DOHH2 (cell line): ENCODE results near the gene TRIM28.

ENCODE experiments used
- H3F3A ChIP-seq: fragments of 200-600 bp; sonication (generic), shearing (Covaris generic); 2 replicates; pipeline ENCODE4 v1.6.0; 2016; ENCODE audit warnings: antibody characterized with exemption, mild to moderate bottlenecking; ENCODE audit not compliant: control insufficient read depth, insufficient read depth
- H3K27ac ChIP-seq: fragments of 200-600 bp; sonication (generic); 2 replicates; pipeline ENCODE4 v1.5.1; 2014; ENCODE audit warnings: low read depth, mild to moderate bottlenecking, low read length, moderate library complexity
- H3K27me3 ChIP-seq: fragments of 200-600 bp; sonication (generic); 2 replicates; pipeline ENCODE4 v1.6.1; 2014; ENCODE audit warnings: mild to moderate bottlenecking, low read length, mixed read lengths; ENCODE audit not compliant: control insufficient read depth
- H3K36me3 ChIP-seq: fragments of 200-600 bp; sonication (generic); 2 replicates; pipeline ENCODE4 v1.6.1; 2014; ENCODE audit warnings: mild to moderate bottlenecking, low read length, moderate library complexity, mixed read lengths; ENCODE audit not compliant: control insufficient read depth
- H3K4me1 ChIP-seq: fragments of 200-600 bp; sonication (generic); 2 replicates; pipeline ENCODE4 v1.6.1; 2014; ENCODE audit warnings: mild to moderate bottlenecking, low read length, mixed read lengths; ENCODE audit not compliant: control insufficient read depth
- H3K4me2 ChIP-seq: fragments of 200-600 bp; sonication (generic); 2 replicates; pipeline ENCODE4 v1.6.0; 2014; ENCODE audit warnings: mild to moderate bottlenecking, low read length, moderate library complexity
- H3K4me3 ChIP-seq: fragments of 200-600 bp; sonication (generic); 2 replicates; pipeline ENCODE4 v1.5.1; 2014; ENCODE audit warnings: mild to moderate bottlenecking, low read length, mixed read lengths
- H3K79me2 ChIP-seq: fragments of 200-600 bp; sonication (generic); 2 replicates; pipeline ENCODE4 v1.6.1; 2014; ENCODE audit warnings: mild to moderate bottlenecking, low read length, mixed read lengths; ENCODE audit not compliant: control insufficient read depth
- H3K9me2 ChIP-seq: fragments of 200-600 bp; sonication (generic); replicated peaks from 2 replicates; pipeline ENCODE4 v1.6.1; 2014; ENCODE audit warnings: mild to moderate bottlenecking, low read length, mixed read lengths; ENCODE audit not compliant: control insufficient read depth
- H3K9me3 ChIP-seq: fragments of 200-600 bp; sonication (generic); 2 replicates; pipeline ENCODE4 v1.6.1; 2014; ENCODE audit warnings: antibody characterized with exemption, low read length, mixed read lengths; ENCODE audit not compliant: control insufficient read depth, insufficient read depth
- H4K20me1 ChIP-seq: fragments of 200-600 bp; sonication (generic); 2 replicates; pipeline ENCODE4 v1.6.0; 2014; ENCODE audit warnings: low read depth, mild to moderate bottlenecking, antibody characterized with exemption, low read length, moderate library complexity; ENCODE audit not compliant: control insufficient read depth, insufficient read depth
- EZH2phosphoT487 ChIP-seq: fragments of 200-600 bp; sonication (generic); IDR thresholded peaks from 2 replicates; pipeline ENCODE4 v1.6.1; 2017; ENCODE audit warnings: borderline replicate concordance, mild to moderate bottlenecking, antibody characterized with exemption, low read length, moderate library complexity, mixed read lengths
- TF ChIP-seq, protein P1 (sequence below): fragments of 200-600 bp; sonication (generic); IDR thresholded peaks from one replicate; pipeline ENCODE4 v1.5.1; 2014; ENCODE audit warnings: antibody characterized with exemption, mild to moderate bottlenecking, low read depth, low read length; ENCODE audit not compliant: poor library complexity, severe bottlenecking

The TRIM28 gene

GRCh38 chr19:58563823-58564222, 20.0 kb downstream of the TRIM28 start:
- no peaks in the 10 kb centered on the region for H3K9me2 ChIP-seq
- peak overlapping the region; percentile 59; the same call in 1 of the 2 replicates for H3K27ac ChIP-seq
- peaks cover 40% of the 10 kb centered on the region for H3F3A ChIP-seq
- peaks cover 51% of the 10 kb centered on the region for H3K4me1 ChIP-seq
- peak overlapping the region; percentile 97 for H3K4me2 ChIP-seq
- H3K9me3 ChIP-seq = no peaks in the 10 kb centered on the region
- peaks cover 11% of the 10 kb centered on the region for H3K79me2 ChIP-seq
- H4K20me1 ChIP-seq = no peaks in the 10 kb centered on the region
- 0 out of 2 replicates have a peak, but pooled peaks cover 2% of the 10 kb centered on the region for H3K27me3 ChIP-seq
- TF ChIP-seq, protein P1, sequence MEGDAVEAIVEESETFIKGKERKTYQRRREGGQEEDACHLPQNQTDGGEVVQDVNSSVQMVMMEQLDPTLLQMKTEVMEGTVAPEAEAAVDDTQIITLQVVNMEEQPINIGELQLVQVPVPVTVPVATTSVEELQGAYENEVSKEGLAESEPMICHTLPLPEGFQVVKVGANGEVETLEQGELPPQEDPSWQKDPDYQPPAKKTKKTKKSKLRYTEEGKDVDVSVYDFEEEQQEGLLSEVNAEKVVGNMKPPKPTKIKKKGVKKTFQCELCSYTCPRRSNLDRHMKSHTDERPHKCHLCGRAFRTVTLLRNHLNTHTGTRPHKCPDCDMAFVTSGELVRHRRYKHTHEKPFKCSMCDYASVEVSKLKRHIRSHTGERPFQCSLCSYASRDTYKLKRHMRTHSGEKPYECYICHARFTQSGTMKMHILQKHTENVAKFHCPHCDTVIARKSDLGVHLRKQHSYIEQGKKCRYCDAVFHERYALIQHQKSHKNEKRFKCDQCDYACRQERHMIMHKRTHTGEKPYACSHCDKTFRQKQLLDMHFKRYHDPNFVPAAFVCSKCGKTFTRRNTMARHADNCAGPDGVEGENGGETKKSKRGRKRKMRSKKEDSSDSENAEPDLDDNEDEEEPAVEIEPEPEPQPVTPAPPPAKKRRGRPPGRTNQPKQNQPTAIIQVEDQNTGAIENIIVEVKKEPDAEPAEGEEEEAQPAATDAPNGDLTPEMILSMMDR = no peak
- TF ChIP-seq EZH2phosphoT487 = no peak
- H3K4me3 ChIP-seq = peak overlapping the region; percentile 76
- H3K36me3 ChIP-seq = peaks cover 6% of the 10 kb centered on the region

DNA sequence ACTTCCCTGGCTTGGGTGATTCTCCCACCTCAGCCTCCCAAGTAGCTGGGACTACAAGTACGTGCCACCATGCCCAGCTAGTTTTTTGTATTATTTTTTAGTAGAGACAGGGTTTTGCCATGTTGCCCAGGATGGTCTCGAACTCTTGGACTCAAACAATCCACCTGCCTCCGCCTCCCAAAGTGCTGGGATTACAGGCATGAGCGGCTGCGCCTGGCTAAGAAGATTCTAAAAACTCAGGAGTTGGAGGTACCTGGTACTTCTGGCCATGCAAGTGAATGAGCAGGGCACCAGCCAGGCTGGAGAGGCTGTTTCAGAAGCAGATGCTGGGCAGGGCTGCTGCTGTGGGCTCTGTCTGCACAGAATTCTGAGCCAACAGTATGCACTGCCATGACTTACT, 23.1 kb downstream of the TRIM28 start:
- H3K4me1 ChIP-seq = peaks cover 25% of the 10 kb centered on the region
- no peaks in the 10 kb centered on the region for H3K9me3 ChIP-seq
- peaks cover 24% of the 10 kb centered on the region for H3K36me3 ChIP-seq
- peaks cover 8% of the 10 kb centered on the region for H3K79me2 ChIP-seq
- peaks cover 17% of the 10 kb centered on the region for H3F3A ChIP-seq
- no peak overlapping the region for H3K4me3 ChIP-seq
- TF ChIP-seq, protein P1 = no peak
- no peak for TF ChIP-seq EZH2phosphoT487
- H4K20me1 ChIP-seq = no peaks in the 10 kb centered on the region
- no peak overlapping the region for H3K4me2 ChIP-seq
- H3K27me3 ChIP-seq = 0 out of 2 replicates have a peak, but pooled peaks cover 2% of the 10 kb centered on the region
- no peak overlapping the region for H3K27ac ChIP-seq
- no peaks in the 10 kb centered on the region for H3K9me2 ChIP-seq

DNA sequence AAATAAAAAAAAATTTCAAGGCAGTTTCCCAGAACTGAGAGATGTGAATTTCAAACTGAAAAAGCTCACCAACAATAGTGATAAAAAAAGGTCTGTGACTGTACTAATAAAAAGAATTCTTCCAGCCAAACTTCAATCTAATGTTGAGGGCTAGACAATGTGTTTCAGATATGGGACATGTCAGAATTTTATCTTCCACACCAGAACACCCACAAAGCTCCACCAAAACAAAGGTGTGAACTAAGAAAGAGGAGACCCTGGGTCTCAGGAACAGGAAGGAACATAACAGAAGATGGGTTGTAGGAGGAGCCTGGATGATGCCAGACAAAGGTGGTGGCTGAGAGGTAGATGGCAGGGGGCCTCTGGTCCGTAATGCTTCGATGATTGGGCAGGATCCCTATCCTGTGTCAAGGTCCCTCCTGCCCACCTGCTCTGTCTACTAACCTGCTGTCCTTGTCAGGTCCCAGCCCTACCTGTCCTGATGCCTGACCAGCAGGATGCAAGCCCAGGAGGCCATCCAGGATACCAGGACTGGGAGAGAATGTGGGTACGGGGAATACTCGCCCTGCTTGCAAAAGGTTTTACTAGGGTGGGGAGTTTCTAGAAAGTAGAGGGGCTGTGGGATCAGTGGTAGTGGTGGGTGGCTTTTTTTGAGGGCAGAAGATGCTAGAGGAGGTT, 24.7 kb downstream of the TRIM28 start:
- H3K9me3 ChIP-seq = no peaks in the 10 kb centered on the region
- H3K27ac ChIP-seq = no peak overlapping the region
- H3K9me2 ChIP-seq = no peaks in the 10 kb centered on the region
- no peak overlapping the region for H3K4me2 ChIP-seq
- no peaks in the 10 kb centered on the region for H4K20me1 ChIP-seq
- H3F3A ChIP-seq = peaks cover 14% of the 10 kb centered on the region
- H3K79me2 ChIP-seq = peaks cover 9% of the 10 kb centered on the region
- H3K27me3 ChIP-seq = no peaks in the 10 kb centered on the region
- H3K36me3 ChIP-seq = peaks cover 24% of the 10 kb centered on the region
- TF ChIP-seq, protein P1 = no peak
- TF ChIP-seq EZH2phosphoT487 = no peak
- peaks cover 15% of the 10 kb centered on the region for H3K4me1 ChIP-seq
- no peak overlapping the region for H3K4me3 ChIP-seq
